Right lobe of liver (tissue), 6 donors: Measurements from ENCODE around the gene OR4Q2. TPM values are rescaled to one million over a fixed set of nuclear protein-coding genes. Genes with fewer than 3 reads are reported as not detected.
"Not testable (repeated sequence)": the region's sequence is repeated elsewhere in the genome, so short reads cannot be mapped to it uniquely, and the experiment has no call there.

Experiments
- ATAC-seq, 4 donors: fragments of 200-7000 bp; cut with Tn5 transposase; one replicate each; pipeline ENCODE4 v1.9.1; 2020; ENCODE audit warnings: mild to moderate bottlenecking in 4 of 4, moderate library complexity in 4 of 4
- DNase-seq, 3 donors: peaks; one replicate each; pipeline ENCODE4 v3.0.0-alpha.2; 2020
- H3K27ac ChIP-seq, 3 donors: fragments of 200-600 bp; one replicate each; pipeline ENCODE4 v1.8.0; 2022
- H3K27me3 ChIP-seq, 2 donors: fragments of 200-600 bp; one replicate each; pipeline ENCODE4 v1.8.0; 2022
- H3K36me3 ChIP-seq, 4 donors: fragments of 200-600 bp; sonication (generic) in 1 of 4; one replicate each; pipeline versions ENCODE4 v1.5.1 to v1.8.0; 2017 to 2022; ENCODE audit warnings: control low read depth in 1 of 4
- H3K4me1 ChIP-seq, 4 donors: fragments of 200-600 bp; sonication (generic) in 1 of 4; one replicate each; pipeline versions ENCODE4 v1.5.1 to v1.8.0; 2017 to 2022; ENCODE audit warnings: control low read depth in 1 of 4
- H3K4me3 ChIP-seq, 3 donors: fragments of 200-600 bp; one replicate each; pipeline ENCODE4 v1.8.0; 2022
- H3K9me3 ChIP-seq, 4 donors: fragments of 200-600 bp; sonication (generic) in 1 of 4; one replicate each; pipeline versions ENCODE4 v1.5.1 to v1.8.0; 2017 to 2022; ENCODE audit warnings: control low read depth in 1 of 4
- CTCF ChIP-seq, 4 donors: fragments of 200-600 bp in 3 of 4; fragments of 450-650 bp in 1 of 4; IDR thresholded peaks; one replicate each; pipeline versions ENCODE4 v1.5.1 to v1.8.0; 2016 to 2022; ENCODE audit warnings: antibody characterized with exemption in 4 of 4, mild to moderate bottlenecking in 2 of 4
- POLR2A ChIP-seq: fragments of 450-650 bp; IDR thresholded peaks from one replicate; pipeline ENCODE4 v1.6.1; 2017; ENCODE audit warnings: antibody characterized with exemption, mild to moderate bottlenecking
- WGBS: methylation state at CpG from one replicate; pipeline ENCODE4 v1.1.6; 2018; ENCODE audit warnings: low coverage, low lambda C conversion rate; ENCODE audit not compliant: insufficient coverage; ENCODE audit errors: missing lambda C conversion rate; 5-methylcytosine and 5-hydroxymethylcytosine counted together
- intact Hi-C, 2 donors: fragments of 100-400 bp; cut with DNase I; formaldehyde crosslinking; loops; one replicate each; pipeline versions ENCODE4 v1.11.2 to v1.14.1; 2022
- long read RNA-seq: library from polyadenylated mRNA; unstranded; transcript quantifications from one replicate; pipeline ENCODE4 v2.0.0, GENCODE V29; 2019
- total RNA-seq, 6 experiments: library from RNA; depleted of rRNA in 2 of 6; stranded (reverse); fragments of >200 nt in 2 of 6; fragmentation: NEBNext Ultra II Directional in 3 of 6; extraction: Animal tissue kit (Norgen Biotek cat#: 25700) in 3 of 6; gene quantifications; one replicate each; pipeline versions ENCODE4 v1.1.0 to v1.2.4, GENCODE V29; 2016 to 2023
- donor health status: DM: no; HTN: yes; CAD: no.
- donor health status: DM: no; HTN: no; CAD: no.
- donor health status: DM: no; HTN: no; CAD: no.
- donor health status: DM: no; HTN: yes; CAD: no.
- donor health status: DM: no; HTN: yes; CAD: no.

Gene OR4Q2
- not detected for total RNA-seq
- long read RNA-seq = 0 reads

GRCh38 chr14:20001863-20002262 lies at the start of gene OR4Q2:
OR4Q2 (plus strand) TSS chr14:20002163.
- no peak for ATAC-seq
- Histone ChIP-seq H3K27ac (no peak within 1 kb of the TSS), H3K27me3 (no peaks in the 10 kb centered on the region), H3K4me1 (no peaks in the 10 kb centered on the region), H3K4me3 (no peak within 1 kb of the TSS), H3K36me3 (no peaks in the 10 kb centered on the region), H3K9me3 (no peaks in the 10 kb centered on the region)
- TF ChIP-seq POLR2A (no peak), CTCF (IDR thresholded peaks at IDR 0.05) (no peak)
- intact Hi-C loops = no loop called here
- DNase-seq = no peak

GRCh38 chr14:19969735-19970134 lies 32.2 kb upstream of the OR4Q2 start:
- WGBS = 60% methylated on average over 2 of the region's 2 CpGs
- ATAC-seq, H3K4me1 ChIP-seq, H3K36me3 ChIP-seq, DNase-seq, H3K4me3 ChIP-seq, H3K27me3 ChIP-seq, H3K27ac ChIP-seq, H3K9me3 ChIP-seq, intact Hi-C loops: not testable (repeated sequence)

- 24% methylated on average over 1 of the region's 1 CpG for WGBS
- no peaks in the 10 kb centered on the region for H3K4me1 ChIP-seq
- no peak overlapping the region for H3K4me3 ChIP-seq
- intact Hi-C loops = no loop called here
- no peaks in the 10 kb centered on the region for H3K36me3 ChIP-seq
- H3K9me3 ChIP-seq = no peaks in the 10 kb centered on the region
- H3K27ac ChIP-seq = no peak overlapping the region
- ATAC-seq = no peak
- DNase-seq = no peak
- TF ChIP-seq POLR2A (no peak), CTCF (IDR thresholded peaks at IDR 0.05) (no peak)
- no peaks in the 10 kb centered on the region for H3K27me3 ChIP-seq
These were observed 27.1 kb upstream of the OR4Q2 start for GRCh38 chr14:19974844-19975243.

GRCh38 chr14:19975291-19975690 lies 26.7 kb upstream of the OR4Q2 start, which contains the start of gene OR4K15:
OR4K15 (plus strand) TSS chr14:19975591; CDS start chr14:19975591, 0 bp downstream.
- no peaks in the 10 kb centered on the region for H3K27me3 ChIP-seq
- intact Hi-C loops = no loop called here
- no peak for TF ChIP-seq CTCF (IDR thresholded peaks at IDR 0.05)
- no peaks in the 10 kb centered on the region for H3K9me3 ChIP-seq
- 71% methylated on average over 3 of the region's 3 CpGs for WGBS
- H3K36me3 ChIP-seq = no peaks in the 10 kb centered on the region
- H3K4me1 ChIP-seq = no peaks in the 10 kb centered on the region
- no peak for ATAC-seq
- H3K27ac ChIP-seq = no peak within 1 kb of the TSS
- no peak for DNase-seq
- no peak within 1 kb of the TSS for H3K4me3 ChIP-seq

- Histone ChIP-seq H3K9me3 (no peaks in the 10 kb centered on the region), H3K4me3 (no peak overlapping the region), H3K4me1 (no peaks in the 10 kb centered on the region), H3K36me3 (no peaks in the 10 kb centered on the region), H3K27ac (no peak overlapping the region), H3K27me3 (no peaks in the 10 kb centered on the region)
- no peak for DNase-seq
- 0% methylated on average over 1 of the region's 2 CpGs for WGBS
- intact Hi-C loops = no loop called here
- TF ChIP-seq POLR2A (no peak), CTCF (IDR thresholded peaks at IDR 0.05) (no peak)
- no peak for ATAC-seq
These were observed 8.5 kb upstream of the OR4Q2 start for GRCh38 chr14:19993438-19993837.
